MCF 10A (cell line): ENCODE measurements around the gene NGB. TPM values are rescaled to one million over a fixed set of nuclear protein-coding genes. Genes with fewer than 3 reads are reported as not detected.

ENCODE experiments used
- BruUV-seq: library from RNA; stranded (reverse); fragments of 400-500 nt; replicated peaks from 2 replicates; lab custom pipeline; 2021; lab: Mats Ljungman, UMichigan
- CTCF ChIA-PET: fragments of 300-600 bp; sonication (Branson Sonifier 250); formaldehyde crosslinking; extraction: SDS; loops from one replicate; lab custom pipeline; 2021; ENCODE audit warnings: antibody characterized with exemption, inconsistent platforms; lab: Yijun Ruan, JAX
- POLR2A ChIA-PET: fragments of 300-600, 350-650 bp; sonication (Branson Sonifier 250); formaldehyde crosslinking; extraction: SDS; loops from one replicate; lab custom pipeline; 2020; ENCODE audit warnings: antibody characterized with exemption, inconsistent platforms; lab: Yijun Ruan, JAX
- DNase-seq: peaks from one replicate; pipeline ENCODE4 v3.0.0-alpha.2; 2018; ENCODE audit not compliant: unreplicated experiment
- H3K27ac Mint-ChIP-seq: one replicate; pipeline ENCODE4 v1.8.0; 2022; ENCODE audit warnings: mild to moderate bottlenecking, low read depth, mixed read lengths; ENCODE audit not compliant: unreplicated experiment
- H3K27me3 Mint-ChIP-seq: one replicate; pipeline ENCODE4 v1.8.0; 2022; ENCODE audit warnings: mixed read lengths; ENCODE audit not compliant: insufficient read depth, unreplicated experiment
- H3K36me3 Mint-ChIP-seq: one replicate; pipeline ENCODE4 v1.8.0; 2022; ENCODE audit warnings: mild to moderate bottlenecking, moderate library complexity, mixed read lengths; ENCODE audit not compliant: insufficient read depth, unreplicated experiment
- H3K4me1 Mint-ChIP-seq: one replicate; pipeline ENCODE4 v1.8.0; 2022; ENCODE audit warnings: mixed read lengths; ENCODE audit not compliant: insufficient read depth, unreplicated experiment
- H3K4me3 Mint-ChIP-seq: one replicate; pipeline ENCODE4 v1.8.0; 2022; ENCODE audit warnings: mild to moderate bottlenecking, moderate library complexity, mixed read lengths; ENCODE audit not compliant: unreplicated experiment
- H3K9me3 Mint-ChIP-seq: one replicate; pipeline ENCODE4 v1.8.0; 2022; ENCODE audit warnings: mixed read lengths; ENCODE audit not compliant: unreplicated experiment
- intact Hi-C: fragments of 100-400 bp; cut with micrococcal nuclease; formaldehyde crosslinking; loops from 2 replicates; pipeline ENCODE4 v1.14.1; 2022
- microRNA-seq: library from miRNA; unstranded; fragments of <30 nt; microRNA quantifications from one replicate; pipeline ENCODE4 v1.2.0, GENCODE V29; 2022
- total RNA-seq: library from RNA; stranded (reverse); gene quantifications from 2 replicates; pipeline ENCODE4 v1.2.3, GENCODE V29; 2022
- TF ChIP-seq, protein P1 (sequence below): fragments of 200-600 bp; IDR thresholded peaks from one replicate; pipeline ENCODE4 v1.8.0; 2022; ENCODE audit warnings: antibody characterized with exemption, mild to moderate bottlenecking; ENCODE audit not compliant: unreplicated experiment

The NGB gene
- total RNA-seq, 1 experiment from 2014 or later: not detected

DNA sequence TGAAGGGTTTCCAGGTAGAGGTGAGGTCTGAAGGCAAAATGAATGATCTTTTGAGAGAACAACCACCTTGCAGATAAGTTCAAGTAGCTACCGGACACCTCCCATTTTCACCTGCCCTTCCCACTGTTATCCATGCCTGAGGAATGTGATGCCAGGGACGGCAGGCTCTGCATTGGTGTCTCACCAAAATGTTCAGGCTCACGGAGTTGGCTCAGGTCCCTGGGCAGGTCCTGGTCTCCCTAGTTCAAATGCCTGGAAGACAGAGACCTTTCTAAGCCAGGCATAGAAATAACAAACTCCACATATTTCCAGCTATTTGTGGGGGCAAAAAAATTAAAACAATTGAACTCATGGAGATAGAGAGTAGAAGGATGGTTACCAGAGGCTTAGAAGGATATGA, 53.5 kb downstream of the NGB start:
- H3K9me3 Mint-ChIP-seq: no peaks in the 10 kb centered on the region
- no peak for DNase-seq
- ChIA-PET POLR2A (no interaction called here), CTCF (interaction anchor here (0.6 to 1.3 kb wide), 4 partner anchors 12 to 109 kb away, joined by 3 to 5 read pairs (median 4); no protein-coding TSS in a partner anchor)
- H3K27me3 Mint-ChIP-seq: no peaks in the 10 kb centered on the region
- intact Hi-C loops: no loop called here
- H3K4me3 Mint-ChIP-seq: no peak overlapping the region
- TF ChIP-seq, protein P1, sequence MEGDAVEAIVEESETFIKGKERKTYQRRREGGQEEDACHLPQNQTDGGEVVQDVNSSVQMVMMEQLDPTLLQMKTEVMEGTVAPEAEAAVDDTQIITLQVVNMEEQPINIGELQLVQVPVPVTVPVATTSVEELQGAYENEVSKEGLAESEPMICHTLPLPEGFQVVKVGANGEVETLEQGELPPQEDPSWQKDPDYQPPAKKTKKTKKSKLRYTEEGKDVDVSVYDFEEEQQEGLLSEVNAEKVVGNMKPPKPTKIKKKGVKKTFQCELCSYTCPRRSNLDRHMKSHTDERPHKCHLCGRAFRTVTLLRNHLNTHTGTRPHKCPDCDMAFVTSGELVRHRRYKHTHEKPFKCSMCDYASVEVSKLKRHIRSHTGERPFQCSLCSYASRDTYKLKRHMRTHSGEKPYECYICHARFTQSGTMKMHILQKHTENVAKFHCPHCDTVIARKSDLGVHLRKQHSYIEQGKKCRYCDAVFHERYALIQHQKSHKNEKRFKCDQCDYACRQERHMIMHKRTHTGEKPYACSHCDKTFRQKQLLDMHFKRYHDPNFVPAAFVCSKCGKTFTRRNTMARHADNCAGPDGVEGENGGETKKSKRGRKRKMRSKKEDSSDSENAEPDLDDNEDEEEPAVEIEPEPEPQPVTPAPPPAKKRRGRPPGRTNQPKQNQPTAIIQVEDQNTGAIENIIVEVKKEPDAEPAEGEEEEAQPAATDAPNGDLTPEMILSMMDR: no peak
- H3K36me3 Mint-ChIP-seq: no peaks in the 10 kb centered on the region
- no TSS peak for BruUV-seq
- H3K4me1 Mint-ChIP-seq: no peaks in the 10 kb centered on the region
- no peak overlapping the region for H3K27ac Mint-ChIP-seq

Small RNAs within 50 kb of the gene (microRNA-seq; reads per million reads assigned to microRNA genes)
- not detected for gene MIR1260A

Other genes with a start within 250 kb of the NGB start
- 22.1 and 26.0 TPM in 2 replicates for gene IRF2BPL, start 242.5 kb downstream of the NGB start, total RNA-seq
- 9.7 and 11.4 TPM in 2 replicates for gene CIPC, start 172.9 kb downstream of the NGB start, total RNA-seq
- gene ZDHHC22, start 129.4 kb downstream of the NGB start, total RNA-seq: not detected in 2 replicates
- gene TMEM63C, start 89.4 kb downstream of the NGB start, total RNA-seq: 5.1 and 9.3 TPM in 2 replicates
- gene POMT2, start 49.7 kb upstream of the NGB start, total RNA-seq: 32.1 and 33.0 TPM in 2 replicates
- 36.8 and 40.1 TPM in 2 replicates for gene GSTZ1, start 49.8 kb upstream of the NGB start, total RNA-seq
- 9.3 and 12.9 TPM in 2 replicates for gene TMED8, start 105.9 kb upstream of the NGB start, total RNA-seq
- gene SAMD15, start 106.2 kb upstream of the NGB start, total RNA-seq: 0.81 and 0.86 TPM in 2 replicates
- gene NOXRED1, start 152.3 kb upstream of the NGB start, total RNA-seq: 0.58 and 1.4 TPM in 2 replicates
- gene VIPAS39, start 186.4 kb upstream of the NGB start, total RNA-seq: 18.7 and 19.8 TPM in 2 replicates
- 77.7 and 78.5 TPM in 2 replicates for gene AHSA1, start 186.9 kb upstream of the NGB start, total RNA-seq
- gene ISM2, start 227.6 kb upstream of the NGB start, total RNA-seq: not detected in 2 replicates